CD4-positive, alpha-beta T cell treated with Interleukin-17A for 4 hours (primary cell): ENCODE results near the gene OR8B8.
"Not testable (repeated sequence)": the region's sequence is repeated elsewhere in the genome, so short reads cannot be mapped to it uniquely, and the experiment has no call there.

Experiments used
- DNase-seq: peaks from one replicate; pipeline ENCODE4 v3.0.0-alpha.2; 2020; ENCODE audit warnings: mixed read lengths

OR8B8 gene, protein sequence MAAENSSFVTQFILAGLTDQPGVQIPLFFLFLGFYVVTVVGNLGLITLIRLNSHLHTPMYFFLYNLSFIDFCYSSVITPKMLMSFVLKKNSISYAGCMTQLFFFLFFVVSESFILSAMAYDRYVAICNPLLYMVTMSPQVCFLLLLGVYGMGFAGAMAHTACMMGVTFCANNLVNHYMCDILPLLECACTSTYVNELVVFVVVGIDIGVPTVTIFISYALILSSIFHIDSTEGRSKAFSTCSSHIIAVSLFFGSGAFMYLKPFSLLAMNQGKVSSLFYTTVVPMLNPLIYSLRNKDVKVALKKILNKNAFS

DNA sequence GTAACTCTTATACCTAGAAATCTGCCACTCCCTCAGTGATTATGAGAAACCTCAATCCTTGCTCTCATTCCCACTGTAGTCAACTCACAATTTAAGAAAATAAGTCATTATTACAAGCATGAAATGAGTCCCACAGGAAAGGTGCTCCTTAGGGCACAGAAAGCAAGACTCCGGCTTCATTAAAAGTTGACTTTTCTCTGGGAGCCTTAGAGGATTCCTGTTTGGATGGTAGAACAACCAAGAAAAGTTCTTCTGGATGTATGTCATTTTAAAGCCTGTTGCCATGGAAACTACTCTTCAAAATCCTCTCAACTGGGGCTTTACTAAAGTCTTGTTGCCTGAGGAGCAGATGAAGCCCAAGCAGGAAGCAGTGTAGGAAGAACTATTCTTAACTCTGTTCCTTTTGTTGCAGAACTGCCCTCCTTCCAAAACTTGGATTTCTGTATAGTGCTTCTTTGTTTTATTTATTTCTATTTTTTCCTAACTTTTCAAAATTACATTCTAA is at the start of gene OR8B8:
TSS of gene OR8B8 (minus strand) at position 51 of the 505 bp plus-strand sequence. CDS start 4,611 bp downstream, outside the sequence.
- DNase-seq = no peak

- no peak for DNase-seq
Measured at GRCh38 chr11:124493016-124493655, 47.6 kb upstream of the OR8B8 start.

DNA sequence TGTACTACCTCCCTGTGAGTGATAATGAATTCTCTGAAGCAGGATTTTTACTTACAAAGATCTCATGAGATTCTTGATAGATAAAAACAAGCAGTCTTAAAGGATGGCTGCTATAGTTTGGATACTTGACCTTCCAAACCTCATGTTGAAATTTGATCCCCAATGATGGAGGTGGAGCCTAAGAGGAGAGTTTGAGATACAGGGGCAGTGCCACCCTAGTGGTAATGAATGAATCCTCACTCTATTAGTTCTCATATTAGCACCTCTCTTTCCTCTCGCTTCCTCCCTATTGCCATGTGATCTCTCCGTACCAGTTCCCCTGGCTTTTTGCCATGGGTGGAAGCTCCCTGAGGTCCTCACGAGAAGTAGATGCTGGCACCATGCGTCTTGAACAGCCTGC is 37.9 kb upstream of the OR8B8 start:
- no peak for DNase-seq

GRCh38 chr11:124482362-124483147 is 37.1 kb upstream of the OR8B8 start:
- DNase-seq = no peak

- DNase-seq = no peak
Measured at GRCh38 chr11:124481365-124482323, 36.1 kb upstream of the OR8B8 start.

- DNase-seq = no peak
Measured at GRCh38 chr11:124479561-124479960, 34.1 kb upstream of the OR8B8 start.

- DNase-seq = no peak
Measured at GRCh38 chr11:124475265-124475664, 29.8 kb upstream of the OR8B8 start.

- no peak for DNase-seq
Measured at GRCh38 chr11:124474779-124475178, 29.3 kb upstream of the OR8B8 start.

DNA sequence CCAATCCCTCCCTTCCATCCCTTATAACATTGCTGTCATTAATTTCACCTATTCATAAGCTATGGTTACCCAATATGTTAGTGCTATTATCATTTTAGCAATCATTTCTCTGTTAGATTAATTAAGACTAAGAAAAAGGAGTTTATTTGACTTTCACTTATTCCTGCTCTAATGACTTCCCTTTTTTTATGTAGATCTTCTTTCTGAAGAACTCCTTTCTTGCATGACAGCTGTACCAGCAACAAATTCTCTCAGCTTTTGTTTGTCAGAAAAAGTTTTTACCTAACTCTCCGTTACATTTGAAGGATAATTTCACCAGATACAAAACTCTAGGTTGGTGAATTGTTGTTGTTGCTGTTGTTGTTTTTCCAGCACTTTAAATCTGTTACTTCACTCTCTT is 28.6 kb upstream of the OR8B8 start:
- DNase-seq = no peak

- DNase-seq = no peak
Measured at GRCh38 chr11:124473476-124473875, 28.0 kb upstream of the OR8B8 start.

GRCh38 chr11:124470561-124471227 is 25.2 kb upstream of the OR8B8 start:
- DNase-seq = no peak

- no peak for DNase-seq
Measured at GRCh38 chr11:124467381-124467927, 22.0 kb upstream of the OR8B8 start.

DNA sequence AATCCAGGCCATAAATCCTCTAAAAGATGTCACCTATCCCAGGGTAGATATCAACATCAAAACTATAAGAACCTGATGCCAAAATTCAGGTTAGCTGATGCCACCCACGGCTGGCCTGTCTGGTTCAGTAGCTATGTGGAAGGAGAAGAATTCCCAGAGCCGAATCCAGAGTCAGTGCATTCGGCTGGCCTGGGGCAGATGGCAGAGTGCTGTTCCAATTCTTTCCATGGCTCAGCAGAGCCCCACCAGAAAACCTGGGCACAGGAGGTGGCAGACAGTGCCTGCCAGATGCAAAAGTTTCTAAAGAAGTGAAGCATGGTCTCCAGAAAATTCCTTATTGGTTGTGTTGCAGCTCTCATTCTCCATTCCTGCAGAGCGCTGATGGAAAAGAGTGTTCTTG is 19.9 kb upstream of the OR8B8 start:
- DNase-seq = no peak

- DNase-seq = no peak
Measured at GRCh38 chr11:124463990-124464389, 18.5 kb upstream of the OR8B8 start.

DNA sequence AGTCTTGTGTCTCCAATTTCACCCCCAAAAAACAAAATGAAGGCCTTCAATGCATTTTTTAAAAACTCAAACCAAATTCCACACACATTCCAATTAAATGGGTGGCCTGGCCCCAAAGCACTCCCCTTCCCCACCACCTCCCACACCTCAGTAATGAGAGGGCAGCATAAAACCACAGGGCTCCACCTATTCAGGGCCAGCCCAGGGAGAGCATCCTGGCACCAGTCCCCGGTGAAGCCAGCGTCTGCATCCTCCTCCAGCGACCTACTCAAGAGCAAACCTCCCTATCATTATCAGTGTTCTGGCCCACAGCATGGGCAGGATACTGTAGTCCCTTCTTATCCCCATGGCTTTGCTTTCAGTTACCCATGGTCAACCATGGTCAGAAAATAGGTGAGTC is 17.8 kb upstream of the OR8B8 start:
- DNase-seq = no peak

- no peak for DNase-seq
Measured at GRCh38 chr11:124460459-124460858, 15.0 kb upstream of the OR8B8 start.

DNA sequence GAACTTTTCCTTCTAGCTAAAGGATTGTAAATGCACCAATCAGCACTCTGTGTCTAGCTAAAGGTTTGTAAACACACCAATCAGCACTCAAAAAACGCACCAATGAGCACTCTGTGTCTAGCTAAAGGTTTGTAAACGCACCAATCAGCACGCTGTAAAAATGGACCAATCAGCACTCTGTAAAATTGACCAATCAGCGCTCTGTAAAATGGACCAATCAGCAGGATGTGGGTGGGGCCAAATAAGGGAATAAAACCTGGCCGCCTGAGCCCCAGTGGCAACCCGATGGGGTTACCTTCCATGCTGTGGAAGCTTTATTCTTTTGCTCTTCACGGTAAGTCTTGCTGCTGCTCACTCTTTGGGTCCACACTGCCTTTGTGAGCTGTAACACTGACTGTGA is 13.9 kb upstream of the OR8B8 start:
- DNase-seq = not testable (repeated sequence)

DNA sequence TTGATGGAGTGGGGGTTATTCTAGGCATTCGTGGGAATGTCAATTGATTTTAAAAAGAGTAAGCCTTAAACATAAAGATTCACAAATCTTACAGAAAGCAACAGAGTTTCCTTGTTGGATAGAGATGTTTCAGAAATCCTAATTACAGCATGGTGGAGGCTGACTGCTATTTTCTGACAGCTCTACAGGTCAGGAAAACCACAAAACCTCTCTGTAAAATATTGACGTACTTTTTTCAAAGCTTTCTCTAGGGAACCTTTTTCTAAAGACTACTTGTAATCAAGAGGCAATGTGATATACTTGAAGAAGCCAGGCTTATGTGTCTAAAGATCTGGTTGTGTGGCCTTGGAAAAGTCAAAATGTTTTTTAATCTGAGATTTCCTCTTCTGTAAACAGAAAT is 9.1 kb upstream of the OR8B8 start:
- no peak for DNase-seq

DNA sequence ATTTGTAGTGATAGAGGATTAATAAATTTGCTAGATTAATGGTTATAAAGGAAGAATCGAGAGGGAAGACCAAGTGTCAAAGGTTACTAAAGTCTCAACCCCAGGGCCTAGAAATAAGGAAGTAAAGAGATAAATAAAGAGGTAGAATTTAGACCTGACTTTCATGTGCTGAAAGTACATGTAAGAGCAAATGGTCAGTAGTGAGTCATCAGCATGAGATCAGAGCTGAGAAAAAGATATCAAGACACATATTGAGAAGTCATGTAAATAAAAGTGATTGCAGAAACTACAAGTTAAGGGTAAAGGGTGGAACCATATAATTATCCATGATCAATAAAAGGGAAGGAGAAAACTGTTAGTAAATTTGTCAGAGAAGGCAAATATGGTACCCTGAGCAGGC is 1.4 kb upstream of the OR8B8 start:
- DNase-seq = no peak

- no peak for DNase-seq
Measured at GRCh38 chr11:124442847-124443246, 2.6 kb downstream of the OR8B8 start.

GRCh38 chr11:124442442-124442841 is 3.1 kb downstream of the OR8B8 start:
- no peak for DNase-seq

GRCh38 chr11:124441519-124441918 is 4.0 kb downstream of the OR8B8 start:
- DNase-seq = no peak
